GM23338 (cell line): ENCODE measurements around the gene BRME1.

Experiments used
- CREB1 ChIP-seq: fragments of 250-450 bp; sonication (Bioruptor Pico); IDR thresholded peaks from 2 replicates; pipeline ENCODE4 v1.5.0; 2020; ENCODE audit warnings: low read depth, mild to moderate bottlenecking, moderate library complexity
- CTCF ChIP-seq, 2 experiments: fragments of 200-600 bp in 1 of 2; sonication (generic) in 1 of 2; conservative IDR thresholded peaks; 2 replicates each; pipeline versions ENCODE4 v1.5.1 to v1.6.1; 2016 to 2017; ENCODE audit warnings: antibody characterized with exemption in 2 of 2, low read depth in 2 of 2, mild to moderate bottlenecking in 2 of 2, moderate library complexity in 1 of 2
- ETS1 ChIP-seq: IDR thresholded peaks from 2 replicates; pipeline ENCODE4 v1.6.1; 2016; ENCODE audit warnings: antibody characterized with exemption
- EZH2 ChIP-seq: fragments of 200-600 bp; sonication (generic); IDR thresholded peaks from one replicate; pipeline ENCODE4 v1.8.0; 2017; ENCODE audit warnings: antibody characterized with exemption, mild to moderate bottlenecking, low read depth; ENCODE audit not compliant: unreplicated experiment
- EZH2phosphoT487 ChIP-seq: fragments of 200-600 bp; sonication (generic); IDR thresholded peaks from one replicate; pipeline ENCODE4 v1.8.1; 2018; ENCODE audit warnings: antibody characterized with exemption; ENCODE audit not compliant: unreplicated experiment
- JUNB ChIP-seq: IDR thresholded peaks from one replicate; pipeline ENCODE4 v1.6.1; 2016; ENCODE audit warnings: antibody characterized with exemption; ENCODE audit not compliant: unreplicated experiment
- NANOG ChIP-seq: IDR thresholded peaks from 2 replicates; pipeline ENCODE4 v1.6.1; 2016; ENCODE audit warnings: antibody characterized with exemption, borderline replicate concordance
- POLR2AphosphoS5 ChIP-seq: IDR thresholded peaks from 2 replicates; pipeline ENCODE4 v1.6.1; 2016; ENCODE audit warnings: antibody characterized with exemption, low read depth
- REST ChIP-seq: IDR thresholded peaks from one replicate; pipeline ENCODE4 v1.6.1; 2018; ENCODE audit warnings: antibody characterized with exemption; ENCODE audit not compliant: unreplicated experiment
- ZNF331 ChIP-seq: fragments of 250-450 bp; sonication (Bioruptor Pico); IDR thresholded peaks from 2 replicates; pipeline ENCODE4 v1.5.0; 2020; ENCODE audit warnings: low read depth, mild to moderate bottlenecking, moderate library complexity
- ZNF462 ChIP-seq: fragments of 250-450 bp; sonication (Bioruptor Pico); IDR thresholded peaks from 2 replicates; pipeline ENCODE4 v1.5.0; 2020; ENCODE audit warnings: mild to moderate bottlenecking, moderate library complexity

DNA sequence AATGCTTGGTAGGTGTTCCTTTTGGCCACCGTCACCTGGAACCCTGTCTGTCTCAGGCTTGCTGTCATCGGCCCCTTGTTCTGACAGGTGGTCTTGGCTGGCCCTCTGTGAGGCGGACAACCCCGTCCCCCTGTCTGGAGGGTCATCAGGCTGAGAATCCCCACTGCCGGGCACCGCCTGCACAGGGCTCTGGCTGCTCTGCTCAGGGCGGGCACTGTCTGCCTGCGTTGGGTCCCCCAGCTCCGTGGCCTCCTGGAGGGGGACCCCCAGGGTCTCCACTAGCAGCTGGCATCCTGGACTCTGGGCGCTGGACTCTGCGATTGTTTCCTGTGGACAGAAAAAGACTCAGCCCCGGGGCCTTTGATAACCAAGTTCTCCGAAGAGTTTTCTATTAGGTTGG, 15.8 kb downstream of the BRME1 start:
- TF ChIP-seq CTCF (conservative IDR thresholded peaks at IDR 0.05; ENCODE audit: low read depth in 2 of 2) (no peak), ZNF462 (CRISPR knock-in tag) (no peak), POLR2AphosphoS5 (no peak), EZH2 (no peak), NANOG (no peak), EZH2phosphoT487 (no peak), REST (no peak), CREB1 (CRISPR knock-in tag) (no peak), ETS1 (no peak), JUNB (no peak), ZNF331 (CRISPR knock-in tag) (no peak)
